ENCODE measurements around the gene PRRC2B.

- TF ChIP-seq POLR2AphosphoS5 (IDR thresholded peaks at IDR 0.05; ENCODE audit: low read depth, low read length) (no peak), TAF1 (IDR thresholded peaks at IDR 0.05; ENCODE audit: low read depth, low read length) (no peak)
Measured at GRCh38 chr9:131522257-131523085, 128.6 kb downstream of the PRRC2B start.

Data from GM12891 (cell line).